ENCODE measurements around the gene ACAD8.

ACAD8 gene

GRCh38 chr11:134240592-134240991 is 12.8 kb upstream of the ACAD8 start:
- Histone ChIP-seq H3K9ac (ENCODE audit: low read depth in 1 of 2, low read length in 2 of 2) (no peak overlapping the region), H3K36me3 (ENCODE audit: control insufficient read depth in 2 of 2, insufficient read depth in 2 of 2, low read length in 2 of 2) (peaks cover 67 to 76% of the 10 kb centered on the region in 2 donors)

GRCh38 chr11:134242376-134242775 is 11.0 kb upstream of the ACAD8 start:
- H3K4me3 ChIP-seq (ENCODE audit: low read length in 2 of 2): no peak overlapping the region
- H3K4me1 ChIP-seq (ENCODE audit: control insufficient read depth in 2 of 2, insufficient read depth in 2 of 2, low read length in 2 of 2): no peaks in the 10 kb centered on the region
- H3K27me3 ChIP-seq (ENCODE audit: control insufficient read depth in 2 of 2, insufficient read depth in 2 of 2, low read length in 2 of 2): no peaks in the 10 kb centered on the region
- no peak overlapping the region for H3K27ac ChIP-seq (ENCODE audit: low read depth in 2 of 2, low read length in 2 of 2)
- H3K36me3 ChIP-seq (ENCODE audit: control insufficient read depth in 2 of 2, insufficient read depth in 2 of 2, low read length in 2 of 2): peaks cover 78% of the 10 kb centered on the region in 2 donors
- H3K9ac ChIP-seq (ENCODE audit: low read depth in 1 of 2, low read length in 2 of 2): no peak overlapping the region
- no peaks in the 10 kb centered on the region for H3K9me3 ChIP-seq (ENCODE audit: control insufficient read depth in 2 of 2, low read length in 2 of 2)

More at GRCh38 chr11:134240592-134240991, 12.8 kb upstream of the ACAD8 start:
- no peaks in the 10 kb centered on the region for H3K9me3 ChIP-seq (ENCODE audit: control insufficient read depth in 2 of 2, low read length in 2 of 2)
- no peak overlapping the region for H3K27ac ChIP-seq (ENCODE audit: low read depth in 2 of 2, low read length in 2 of 2)
- no peaks in the 10 kb centered on the region for H3K4me1 ChIP-seq (ENCODE audit: control insufficient read depth in 2 of 2, insufficient read depth in 2 of 2, low read length in 2 of 2)
- H3K27me3 ChIP-seq (ENCODE audit: control insufficient read depth in 2 of 2, insufficient read depth in 2 of 2, low read length in 2 of 2): no peaks in the 10 kb centered on the region
- no peak overlapping the region for H3K4me3 ChIP-seq (ENCODE audit: low read length in 2 of 2)

- Histone ChIP-seq H3K9ac (ENCODE audit: low read depth in 1 of 2, low read length in 2 of 2) (no peak overlapping the region), H3K36me3 (ENCODE audit: control insufficient read depth in 2 of 2, insufficient read depth in 2 of 2, low read length in 2 of 2) (peaks cover 83 to 90% of the 10 kb centered on the region in 2 donors), H3K27me3 (ENCODE audit: control insufficient read depth in 2 of 2, insufficient read depth in 2 of 2, low read length in 2 of 2) (no peaks in the 10 kb centered on the region), H3K9me3 (ENCODE audit: control insufficient read depth in 2 of 2, low read length in 2 of 2) (no peaks in the 10 kb centered on the region), H3K4me3 (ENCODE audit: low read length in 2 of 2) (no peak overlapping the region), H3K4me1 (ENCODE audit: control insufficient read depth in 2 of 2, insufficient read depth in 2 of 2, low read length in 2 of 2) (no peaks in the 10 kb centered on the region), H3K27ac (ENCODE audit: low read depth in 2 of 2, low read length in 2 of 2) (no peak overlapping the region)
Measured at GRCh38 chr11:134243913-134244312, 9.5 kb upstream of the ACAD8 start.

- Histone ChIP-seq H3K36me3 (ENCODE audit: control insufficient read depth in 2 of 2, insufficient read depth in 2 of 2, low read length in 2 of 2) (peaks cover 82 to 89% of the 10 kb centered on the region in 2 donors), H3K9ac (ENCODE audit: low read depth in 1 of 2, low read length in 2 of 2) (no peak overlapping the region), H3K4me1 (ENCODE audit: control insufficient read depth in 2 of 2, insufficient read depth in 2 of 2, low read length in 2 of 2) (no peaks in the 10 kb centered on the region), H3K4me3 (ENCODE audit: low read length in 2 of 2) (no peak overlapping the region), H3K9me3 (ENCODE audit: control insufficient read depth in 2 of 2, low read length in 2 of 2) (no peaks in the 10 kb centered on the region), H3K27ac (ENCODE audit: low read depth in 2 of 2, low read length in 2 of 2) (no peak overlapping the region), H3K27me3 (ENCODE audit: control insufficient read depth in 2 of 2, insufficient read depth in 2 of 2, low read length in 2 of 2) (no peaks in the 10 kb centered on the region)
Measured at GRCh38 chr11:134244593-134244992, 8.8 kb upstream of the ACAD8 start.

GRCh38 chr11:134245434-134245833 is 7.9 kb upstream of the ACAD8 start:
- peaks cover 83 to 87% of the 10 kb centered on the region in 2 donors for H3K36me3 ChIP-seq (ENCODE audit: control insufficient read depth in 2 of 2, insufficient read depth in 2 of 2, low read length in 2 of 2)
- no peaks in the 10 kb centered on the region for H3K4me1 ChIP-seq (ENCODE audit: control insufficient read depth in 2 of 2, insufficient read depth in 2 of 2, low read length in 2 of 2)
- no peak overlapping the region for H3K4me3 ChIP-seq (ENCODE audit: low read length in 2 of 2)
- no peak overlapping the region for H3K27ac ChIP-seq (ENCODE audit: low read depth in 2 of 2, low read length in 2 of 2)
- no peaks in the 10 kb centered on the region for H3K27me3 ChIP-seq (ENCODE audit: control insufficient read depth in 2 of 2, insufficient read depth in 2 of 2, low read length in 2 of 2)
- no peak overlapping the region for H3K9ac ChIP-seq (ENCODE audit: low read depth in 1 of 2, low read length in 2 of 2)
- H3K9me3 ChIP-seq (ENCODE audit: control insufficient read depth in 2 of 2, low read length in 2 of 2): no peaks in the 10 kb centered on the region

- Histone ChIP-seq H3K36me3 (ENCODE audit: control insufficient read depth in 2 of 2, insufficient read depth in 2 of 2, low read length in 2 of 2) (peaks cover 83 to 85% of the 10 kb centered on the region in 2 donors), H3K27me3 (ENCODE audit: control insufficient read depth in 2 of 2, insufficient read depth in 2 of 2, low read length in 2 of 2) (no peaks in the 10 kb centered on the region), H3K9me3 (ENCODE audit: control insufficient read depth in 2 of 2, low read length in 2 of 2) (no peaks in the 10 kb centered on the region), H3K9ac (ENCODE audit: low read depth in 1 of 2, low read length in 2 of 2) (no peak overlapping the region), H3K4me1 (ENCODE audit: control insufficient read depth in 2 of 2, insufficient read depth in 2 of 2, low read length in 2 of 2) (no peaks in the 10 kb centered on the region), H3K4me3 (ENCODE audit: low read length in 2 of 2) (no peak overlapping the region), H3K27ac (ENCODE audit: low read depth in 2 of 2, low read length in 2 of 2) (no peak overlapping the region)
Measured at GRCh38 chr11:134246100-134246499, 7.3 kb upstream of the ACAD8 start.

- no peaks in the 10 kb centered on the region for H3K9me3 ChIP-seq (ENCODE audit: control insufficient read depth in 2 of 2, low read length in 2 of 2)
- no peaks in the 10 kb centered on the region for H3K27me3 ChIP-seq (ENCODE audit: control insufficient read depth in 2 of 2, insufficient read depth in 2 of 2, low read length in 2 of 2)
- no peak overlapping the region for H3K4me3 ChIP-seq (ENCODE audit: low read length in 2 of 2)
- no peak overlapping the region for H3K9ac ChIP-seq (ENCODE audit: low read depth in 1 of 2, low read length in 2 of 2)
- H3K36me3 ChIP-seq (ENCODE audit: control insufficient read depth in 2 of 2, insufficient read depth in 2 of 2, low read length in 2 of 2): peaks cover 78 to 80% of the 10 kb centered on the region in 2 donors
- no peak overlapping the region for H3K27ac ChIP-seq (ENCODE audit: low read depth in 2 of 2, low read length in 2 of 2)
- H3K4me1 ChIP-seq (ENCODE audit: control insufficient read depth in 2 of 2, insufficient read depth in 2 of 2, low read length in 2 of 2): peaks cover 0 to 2% of the 10 kb centered on the region in 2 donors
Measured at GRCh38 chr11:134246678-134247077, 6.7 kb upstream of the ACAD8 start.

- peaks cover 6 to 8% of the 10 kb centered on the region in 2 donors for H3K4me1 ChIP-seq (ENCODE audit: control insufficient read depth in 2 of 2, insufficient read depth in 2 of 2, low read length in 2 of 2)
- no peak overlapping the region for H3K27ac ChIP-seq (ENCODE audit: low read depth in 2 of 2, low read length in 2 of 2)
- no peak overlapping the region for H3K9ac ChIP-seq (ENCODE audit: low read depth in 1 of 2, low read length in 2 of 2)
- no peak overlapping the region for H3K4me3 ChIP-seq (ENCODE audit: low read length in 2 of 2)
- no peaks in the 10 kb centered on the region for H3K9me3 ChIP-seq (ENCODE audit: control insufficient read depth in 2 of 2, low read length in 2 of 2)
- peaks cover 55 to 60% of the 10 kb centered on the region in 2 donors for H3K36me3 ChIP-seq (ENCODE audit: control insufficient read depth in 2 of 2, insufficient read depth in 2 of 2, low read length in 2 of 2)
- H3K27me3 ChIP-seq (ENCODE audit: control insufficient read depth in 2 of 2, insufficient read depth in 2 of 2, low read length in 2 of 2): no peaks in the 10 kb centered on the region
Measured at GRCh38 chr11:134248910-134249480, 4.4 kb upstream of the ACAD8 start.

- Histone ChIP-seq H3K4me3 (ENCODE audit: low read length in 2 of 2) (no peak overlapping the region), H3K9ac (ENCODE audit: low read depth in 1 of 2, low read length in 2 of 2) (no peak overlapping the region), H3K9me3 (ENCODE audit: control insufficient read depth in 2 of 2, low read length in 2 of 2) (no peaks in the 10 kb centered on the region), H3K4me1 (ENCODE audit: control insufficient read depth in 2 of 2, insufficient read depth in 2 of 2, low read length in 2 of 2) (peaks cover 8 to 13% of the 10 kb centered on the region in 2 donors), H3K27ac (ENCODE audit: low read depth in 2 of 2, low read length in 2 of 2) (no peak overlapping the region), H3K36me3 (ENCODE audit: control insufficient read depth in 2 of 2, insufficient read depth in 2 of 2, low read length in 2 of 2) (peaks cover 44 to 48% of the 10 kb centered on the region in 2 donors), H3K27me3 (ENCODE audit: control insufficient read depth in 2 of 2, insufficient read depth in 2 of 2, low read length in 2 of 2) (no peaks in the 10 kb centered on the region)
Measured at GRCh38 chr11:134250246-134250645, 3.1 kb upstream of the ACAD8 start.

- Histone ChIP-seq H3K9ac (ENCODE audit: low read depth in 1 of 2, low read length in 2 of 2) (no peak overlapping the region), H3K4me1 (ENCODE audit: control insufficient read depth in 2 of 2, insufficient read depth in 2 of 2, low read length in 2 of 2) (peaks cover 8 to 13% of the 10 kb centered on the region in 2 donors), H3K4me3 (ENCODE audit: low read length in 2 of 2) (no peak overlapping the region), H3K27ac (ENCODE audit: low read depth in 2 of 2, low read length in 2 of 2) (no peak overlapping the region), H3K9me3 (ENCODE audit: control insufficient read depth in 2 of 2, low read length in 2 of 2) (no peaks in the 10 kb centered on the region), H3K36me3 (ENCODE audit: control insufficient read depth in 2 of 2, insufficient read depth in 2 of 2, low read length in 2 of 2) (peaks cover 39 to 46% of the 10 kb centered on the region in 2 donors), H3K27me3 (ENCODE audit: control insufficient read depth in 2 of 2, insufficient read depth in 2 of 2, low read length in 2 of 2) (no peaks in the 10 kb centered on the region)
Measured at GRCh38 chr11:134250675-134251074, 2.7 kb upstream of the ACAD8 start.
